Activated CD8-positive, alpha-beta memory T cell treated with anti-CD3 and anti-CD28 coated beads for 36 hours (primary cell): Measurements from ENCODE around the gene HCN2. TPM values are rescaled to one million over a fixed set of nuclear protein-coding genes. Genes with fewer than 3 reads are reported as not detected.
"Not testable (repeated sequence)": the region's sequence is repeated elsewhere in the genome, so short reads cannot be mapped to it uniquely, and the experiment has no call there.

ENCODE experiments used
- CTCF ChIA-PET: fragments of 350-600 bp; sonication (Branson Sonifier 250); formaldehyde crosslinking; loops from one replicate; lab custom pipeline; 2021; ENCODE audit warnings: antibody characterized with exemption; lab: Charles Lee
- POLR2A ChIA-PET: fragments of 350-600 bp; sonication (Branson Sonifier 250); formaldehyde crosslinking; loops from one replicate; lab custom pipeline; 2021; ENCODE audit warnings: antibody characterized with exemption; lab: Charles Lee
- total RNA-seq, 2 experiments: library from RNA; stranded (reverse); gene quantifications; one replicate each; pipeline ENCODE4 v1.2.3, GENCODE V29; 2021

Gene HCN2
- total RNA-seq, 2 experiments from 2014 or later, result 0.40 to 0.55 TPM

GRCh38 chr19:581399-582111, 8.1 kb upstream of the HCN2 start:
- POLR2A ChIA-PET, result no interaction called here
- CTCF ChIA-PET, result interaction anchor here (1.0 kb wide), 1 partner anchor 9 kb away, joined by 3 read pairs; the partner anchor contains the start of gene BSG

- ChIA-PET CTCF (interaction anchor here (1.0 kb wide), 1 partner anchor 10 kb away, joined by 3 read pairs; the partner anchor contains the start of gene BSG), POLR2A (no interaction called here)
These were observed 7.0 kb upstream of the HCN2 start for GRCh38 chr19:582497-583197.

GRCh38 chr19:583198-583967, 6.3 kb upstream of the HCN2 start:
- CTCF ChIA-PET, result interaction anchor here (1.0 to 1.7 kb wide), 7 partner anchors 28 to 150 kb away, joined by 3 to 6 read pairs (median 5); partner anchors contain the start of gene GZMM
- POLR2A ChIA-PET, result no interaction called here

GRCh38 chr19:583968-584239, 5.8 kb upstream of the HCN2 start:
- POLR2A ChIA-PET, result no interaction called here
- CTCF ChIA-PET, result interaction anchor here (0.8 to 1.7 kb wide), 11 partner anchors 11 to 155 kb away, joined by 3 to 6 read pairs (median 4); partner anchors contain the start of genes BSG and GZMM

DNA sequence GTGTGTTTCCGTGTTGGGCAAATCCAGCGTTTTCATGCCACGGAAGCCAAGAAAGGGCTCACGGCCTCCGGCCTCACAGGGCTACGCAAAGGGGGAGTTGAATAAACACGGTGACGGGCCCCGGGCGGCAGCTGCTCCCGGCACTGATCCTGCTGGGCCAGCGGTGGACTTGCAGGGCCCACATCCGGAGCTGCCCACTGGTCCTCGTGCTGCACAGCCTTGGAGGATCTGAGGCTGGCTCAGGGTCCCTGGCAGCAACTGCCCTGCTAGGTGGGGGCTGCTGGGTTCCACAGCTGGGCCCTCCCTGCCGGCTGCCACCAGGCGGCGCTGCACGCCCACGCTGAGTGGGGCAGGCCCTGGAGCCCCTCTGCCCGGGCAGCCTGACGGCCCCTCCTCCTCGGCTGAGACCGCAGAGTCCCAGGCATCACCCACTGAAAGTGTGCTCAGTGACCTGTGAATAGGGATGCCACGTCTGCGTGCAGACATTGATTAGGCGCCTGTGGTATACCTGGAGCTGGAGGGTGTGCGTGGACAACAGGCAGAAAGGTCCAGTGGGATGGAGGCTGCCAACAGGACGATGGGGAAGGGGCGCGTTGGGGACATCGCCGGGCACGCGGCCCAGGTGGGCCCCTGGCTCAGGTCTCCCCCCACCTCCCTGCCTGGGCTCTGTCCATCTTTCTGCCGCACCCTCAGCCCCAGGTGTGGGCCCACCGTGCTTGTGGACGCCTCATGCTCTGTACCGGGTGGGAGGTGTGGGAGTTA, 5.3 kb upstream of the HCN2 start:
- POLR2A ChIA-PET, result no interaction called here
- CTCF ChIA-PET, result interaction anchor here (0.8 to 1.7 kb wide), 12 partner anchors 11 to 155 kb away, joined by 3 to 6 read pairs (median 4); partner anchors contain the start of genes BSG and GZMM

- CTCF ChIA-PET, result interaction anchor here (0.9 to 1.7 kb wide), 7 partner anchors 10 to 154 kb away, joined by 3 to 6 read pairs (median 4); no protein-coding TSS in a partner anchor
- POLR2A ChIA-PET, result not testable (repeated sequence)
These were observed 4.5 kb upstream of the HCN2 start for GRCh38 chr19:585146-585545.

DNA sequence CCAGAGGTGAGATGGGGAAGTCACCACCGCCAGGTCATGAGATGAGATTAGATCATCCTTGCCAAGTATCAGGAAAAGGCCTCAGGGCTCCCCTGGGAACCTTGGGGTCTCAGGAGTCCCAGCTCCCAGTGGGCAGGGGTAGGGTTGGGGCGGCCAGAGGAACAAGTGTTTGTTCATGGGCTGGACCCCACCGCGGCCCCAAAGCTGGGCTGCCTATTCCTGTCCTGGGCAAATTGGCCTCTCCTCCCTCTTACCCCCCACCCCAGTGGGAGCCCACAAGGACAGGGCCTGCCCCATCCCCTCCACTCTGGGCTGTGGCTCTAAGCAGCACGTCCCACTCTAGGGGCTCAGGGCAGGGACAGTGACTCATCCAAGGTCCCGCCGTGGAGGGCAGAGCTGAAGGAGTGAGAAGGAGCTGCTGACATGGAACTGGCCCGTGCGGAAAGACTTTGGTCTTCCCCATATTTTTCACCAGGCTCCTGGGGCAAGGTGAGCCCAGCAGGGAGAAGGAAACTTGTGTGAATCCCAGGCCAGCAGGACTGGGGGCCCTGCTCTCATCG, 4.0 kb upstream of the HCN2 start:
- CTCF ChIA-PET, result interaction anchor here (3.3 kb wide), 1 partner anchor 54 kb away, joined by 9 read pairs; the partner anchor contains the start of gene CDC34

GRCh38 chr19:588093-588740, 1.5 kb upstream of the HCN2 start:
- CTCF ChIA-PET, result interaction anchor here (0.6 to 3.3 kb wide), 3 partner anchors 10 to 57 kb away, joined by 3 to 9 read pairs (median 4); partner anchors contain the start of gene CDC34
- POLR2A ChIA-PET, result no interaction called here

More for the DNA sequence above, 4.0 kb upstream of the HCN2 start:
- POLR2A ChIA-PET, result no interaction called here

- CTCF ChIA-PET, result interaction anchor here (0.6 to 3.3 kb wide), 3 partner anchors 11 to 57 kb away, joined by 3 to 9 read pairs (median 4); partner anchors contain the start of gene CDC34
- POLR2A ChIA-PET, result no interaction called here
These were observed 664 bp upstream of the HCN2 start for GRCh38 chr19:588741-589692.

- CTCF ChIA-PET, result no interaction called here
- POLR2A ChIA-PET, result no interaction called here
These were observed 690 bp downstream of the HCN2 start for GRCh38 chr19:590396-590745.

DNA sequence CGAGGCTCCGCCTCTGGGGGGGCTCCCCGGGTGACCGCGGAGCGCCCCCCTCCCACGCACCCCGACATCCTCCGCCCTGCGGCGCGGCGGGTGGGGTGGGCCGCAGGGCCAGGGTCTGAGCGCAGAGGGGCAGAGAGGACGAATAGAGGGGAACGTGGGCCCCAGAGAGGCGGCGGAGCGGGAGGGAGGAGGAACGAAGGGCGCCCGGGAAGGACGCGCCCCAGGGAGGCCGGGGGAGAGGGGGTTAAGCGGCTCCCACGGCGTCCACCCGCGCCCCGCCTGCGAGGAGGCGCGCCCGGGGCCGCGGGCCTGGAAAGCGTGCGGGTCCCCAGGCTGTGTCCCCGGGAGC, 1.0 kb downstream of the HCN2 start:
- ChIA-PET POLR2A (no interaction called here), CTCF (no interaction called here)

DNA sequence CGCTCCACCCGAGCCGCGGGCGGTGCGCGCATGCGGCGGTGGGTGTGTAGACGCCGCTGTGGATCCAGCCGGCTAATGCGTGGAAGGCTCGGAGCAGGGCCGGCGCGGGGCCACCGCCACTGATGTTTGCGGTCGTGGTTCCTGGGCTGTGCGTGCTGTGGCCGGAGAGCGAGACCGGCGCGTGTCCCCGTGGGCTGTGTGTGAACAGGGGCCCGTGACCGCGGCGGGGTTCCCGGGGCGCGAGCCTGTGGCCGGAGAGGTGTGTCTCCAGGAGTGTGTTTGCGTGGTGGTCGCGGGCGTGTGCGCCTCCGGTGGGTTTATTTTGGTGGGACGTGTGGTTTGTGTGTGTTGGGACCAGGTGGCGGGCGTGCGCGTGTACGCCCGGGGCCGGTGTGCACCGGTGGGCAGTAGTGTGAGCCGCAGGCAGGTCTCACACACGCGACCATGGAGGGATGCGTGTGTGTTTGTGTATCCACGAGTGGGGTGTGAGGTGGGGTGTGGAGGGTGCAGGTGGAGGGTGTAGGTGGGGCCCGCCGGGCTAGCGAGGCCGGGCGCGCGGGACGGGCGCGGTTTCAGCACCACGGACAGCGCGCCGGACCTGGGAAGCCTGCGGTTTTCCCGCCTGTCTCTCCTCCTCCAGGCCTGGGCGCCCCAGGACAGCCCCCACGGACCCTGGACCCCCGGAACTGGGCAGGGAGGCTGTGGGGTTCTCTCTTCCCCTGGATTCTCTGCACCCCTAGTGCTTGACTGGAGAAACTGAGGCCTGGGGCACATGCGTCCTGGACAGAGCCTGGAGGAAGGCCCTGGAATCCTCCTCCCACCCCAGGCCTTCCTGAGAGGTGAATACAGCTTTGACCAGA, 1.6 kb downstream of the HCN2 start:
- CTCF ChIA-PET, result no interaction called here
- POLR2A ChIA-PET, result no interaction called here

- POLR2A ChIA-PET, result no interaction called here
- CTCF ChIA-PET, result no interaction called here
These were observed 2.4 kb downstream of the HCN2 start for GRCh38 chr19:592101-592500.

DNA sequence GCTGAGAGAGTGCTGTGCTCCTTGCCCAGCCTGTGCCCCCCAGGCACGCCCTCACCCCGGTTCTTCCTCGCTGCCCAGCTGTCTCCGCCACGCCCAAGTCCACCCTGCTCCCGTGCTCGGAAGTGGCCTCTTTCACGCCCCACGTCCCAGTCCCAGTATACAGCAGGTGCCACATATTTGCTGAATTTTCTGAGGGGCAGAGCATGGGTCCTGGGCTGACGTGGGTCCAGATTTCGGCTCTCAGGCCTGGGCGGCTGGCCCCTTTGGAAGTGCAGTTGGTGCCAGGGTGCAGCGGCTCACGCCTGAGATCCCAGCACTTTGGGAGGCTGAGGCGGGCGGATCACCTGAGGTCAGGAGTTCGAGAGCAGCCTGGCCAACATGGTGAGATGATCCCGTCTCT, 3.4 kb downstream of the HCN2 start:
- ChIA-PET CTCF (no interaction called here), POLR2A (no interaction called here)

DNA sequence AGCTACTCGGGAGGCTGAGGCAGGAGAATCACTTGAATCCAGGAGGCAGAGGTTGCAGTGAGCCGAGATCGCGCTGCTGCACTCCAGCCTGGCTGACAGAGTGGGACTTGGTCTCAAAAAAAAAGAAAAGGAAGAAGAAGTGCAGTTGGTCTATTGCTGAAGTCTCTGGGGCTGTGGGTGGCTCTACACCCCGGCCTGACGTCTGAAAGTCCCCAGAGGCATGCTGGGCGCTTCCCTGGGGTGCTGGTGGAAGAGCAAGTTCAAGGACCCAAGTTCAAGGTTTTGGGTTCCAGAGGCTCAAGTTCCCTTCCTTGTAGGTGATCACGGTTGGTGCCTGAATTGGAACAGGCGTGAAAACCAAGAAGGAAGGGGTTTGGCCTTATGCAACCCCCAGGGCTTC, 3.8 kb downstream of the HCN2 start:
- POLR2A ChIA-PET, result no interaction called here
- CTCF ChIA-PET, result no interaction called here

GRCh38 chr19:594265-594870, 4.7 kb downstream of the HCN2 start:
- CTCF ChIA-PET, result no interaction called here

More at GRCh38 chr19:594265-594870, 4.7 kb downstream of the HCN2 start:
- POLR2A ChIA-PET, result no interaction called here
